ENCODE data around the gene IMMP2L. TPM values are rescaled to one million over a fixed set of nuclear protein-coding genes. Genes with fewer than 3 reads are reported as not detected.

The IMMP2L gene
- total and polyA plus RNA-seq, 2 of the 4 experiments (the other 2 are of a cell fraction) = 5.8 to 9.3 TPM

GRCh38 chr7:111410899-111411298 is 151.4 kb downstream of the IMMP2L start:
- Histone ChIP-seq H3K9me3 (ENCODE audit: control insufficient read depth, insufficient read depth, low read length) (no peaks in the 10 kb centered on the region), H3K4me3 (ENCODE audit: insufficient read depth, low read depth, low read length) (no peak overlapping the region), H3K9me1 (ENCODE audit: insufficient read depth, low read length) (no peaks in the 10 kb centered on the region; the same call in 1 of the 2 replicates), H3K27me3 (ENCODE audit: control insufficient read depth, insufficient read depth, low read length) (no peaks in the 10 kb centered on the region), H2AK9ac (replicated peaks; ENCODE audit: low read depth, low read length, poor library complexity) (no peak overlapping the region), H3K79me1 (ENCODE audit: low read depth in 1 of 2, low read length in 2 of 2) (no peaks in the 10 kb centered on the region), H3K36me3 (ENCODE audit: control insufficient read depth, insufficient read depth, low read length) (no peaks in the 10 kb centered on the region), H4K8ac (ENCODE audit: low read depth in 2 of 2, low read length in 2 of 2) (no peak overlapping the region), H3K27ac (ENCODE audit: insufficient read depth, low read length) (no peak overlapping the region), H3K4ac (ENCODE audit: low read depth, low read length) (no peak overlapping the region), H3K56ac (ENCODE audit: extremely low read depth, insufficient read depth, low read length) (no peak overlapping the region), H3K9ac (ENCODE audit: low read depth, low read length) (no peak overlapping the region), H3K23ac (ENCODE audit: low read depth, low read length) (no peak overlapping the region), H4K20me1 (ENCODE audit: insufficient read depth, low read length) (no peaks in the 10 kb centered on the region), H2BK5ac (ENCODE audit: low read depth, low read length, poor library complexity, severe bottlenecking) (peak overlapping the region; percentile 13), H2BK15ac (ENCODE audit: low read depth, low read length) (no peak overlapping the region), H4K91ac (ENCODE audit: insufficient read depth, low read depth, low read length) (no peak overlapping the region), H3K4me1 (ENCODE audit: control insufficient read depth, insufficient read depth, low read length) (peaks cover 4% of the 10 kb centered on the region; the same call in 1 of the 2 replicates), H2BK20ac (ENCODE audit: low read depth, low read length) (no peak overlapping the region), H4K5ac (ENCODE audit: low read depth, low read length) (no peak overlapping the region), H2AK5ac (ENCODE audit: low read depth, low read length) (no peak overlapping the region), H2AFZ (replicated peaks; ENCODE audit: low read length, poor library complexity) (no peak overlapping the region), H3K18ac (ENCODE audit: low read depth, low read length) (no peak overlapping the region), H3K14ac (replicated peaks; ENCODE audit: low read depth, low read length) (no peak overlapping the region), H3K4me2 (ENCODE audit: low read depth, low read length) (no peak overlapping the region), H2BK120ac (ENCODE audit: low read depth, low read length) (no peak overlapping the region)
- no TSS peak for BruUV-seq (replicated peaks)
- intact Hi-C loops (cut with micrococcal nuclease) = no loop called here
- dilution Hi-C loops (cut with HindIII; ENCODE audit: low sequenced_read_pairs, unreplicated experiment) = no loop called here
- POLR2A ChIA-PET (ENCODE audit: unreplicated experiment) = no interaction called here
- CTCF ChIA-PET = no interaction called here
- TF ChIP-seq ELK1 (IDR thresholded peaks at IDR 0.05; ENCODE audit: borderline replicate concordance, low read depth, low read length) = no peak
- DNase-seq (no peak), ATAC-seq (ENCODE audit: low read depth) (no peak)
- in situ Hi-C loops (cut with MboI; ENCODE audit: low sequenced_read_pairs) = no loop called here
